NOMO-1 (cell line): Measurements from ENCODE around the gene RIPPLY3.
"Not testable (repeated sequence)": the region's sequence is repeated elsewhere in the genome, so short reads cannot be mapped to it uniquely, and the experiment has no call there.

ENCODE experiments used
- DNase-seq, 2 experiments: peaks; one replicate each; lab custom pipeline; 2025; ENCODE audit not compliant: unreplicated experiment in 2 of 2; lab: John Stamatoyannopoulos, UW

Gene RIPPLY3

DNA sequence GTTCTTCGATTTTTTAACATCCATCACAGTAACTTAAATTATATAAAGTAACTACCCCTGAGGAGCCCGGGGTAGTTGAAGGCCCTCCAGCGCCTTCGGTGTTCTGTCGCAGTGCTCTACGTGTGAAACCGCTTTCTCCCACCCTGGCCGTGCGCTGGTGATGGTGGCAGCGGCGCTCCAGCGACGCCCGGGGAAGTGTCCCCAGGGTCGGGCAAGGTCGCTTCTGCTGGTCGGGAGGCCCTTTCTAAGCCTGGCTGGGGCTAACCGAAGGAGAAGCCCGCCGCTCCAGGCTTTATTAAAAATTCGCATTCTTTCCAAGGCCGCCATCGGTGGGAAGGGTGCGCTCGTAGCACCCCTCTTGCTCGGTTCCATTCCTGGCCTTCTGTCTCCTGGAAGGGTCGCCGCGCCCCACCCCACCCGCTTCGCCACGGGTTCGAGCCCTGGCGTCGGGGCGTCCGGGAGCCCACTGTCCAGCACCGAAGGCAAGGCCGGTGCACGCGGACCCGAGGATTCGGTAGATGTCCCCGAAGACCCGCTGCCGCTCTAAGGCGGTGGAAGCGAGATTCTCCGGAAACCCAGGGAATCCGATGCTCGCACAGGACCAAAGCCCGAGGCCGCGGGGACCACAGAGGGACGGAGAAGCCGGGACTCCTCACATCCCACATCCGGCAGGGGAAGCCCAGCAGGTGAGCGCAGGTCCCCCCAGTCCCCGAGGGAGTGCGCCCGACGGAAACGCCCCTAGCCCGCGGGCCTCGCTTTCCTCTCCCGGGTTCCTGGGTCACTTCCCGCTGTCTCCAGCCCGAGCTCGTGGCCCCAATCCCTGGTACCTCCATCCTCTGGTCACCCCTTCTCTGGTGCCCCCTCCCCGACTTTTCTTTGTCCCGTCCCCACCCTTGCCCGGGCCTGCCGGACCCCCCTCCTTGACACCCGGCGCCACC lies 685 bp upstream of the RIPPLY3 start:
- no peak for DNase-seq

DNA sequence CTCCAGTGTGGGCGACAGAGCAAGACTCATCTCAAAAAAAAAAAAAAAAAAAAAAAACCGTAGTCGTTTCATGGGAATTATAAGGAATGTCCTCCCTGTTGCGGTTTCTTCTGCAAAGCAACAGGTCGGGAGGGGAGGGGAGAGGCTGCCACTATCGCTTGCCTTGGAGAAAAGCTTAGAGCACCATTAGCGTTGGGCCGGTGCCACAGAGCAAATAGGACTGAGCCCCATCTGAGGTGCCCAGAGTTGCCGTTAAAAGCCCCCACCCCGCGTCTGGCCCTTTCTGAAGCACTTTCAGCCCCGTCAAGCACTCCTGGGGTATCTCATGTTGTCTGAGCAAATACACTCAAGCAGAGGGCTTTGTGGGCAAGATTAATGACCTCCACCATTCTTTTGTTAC lies 2.2 kb downstream of the RIPPLY3 start:
- DNase-seq: no peak

DNA sequence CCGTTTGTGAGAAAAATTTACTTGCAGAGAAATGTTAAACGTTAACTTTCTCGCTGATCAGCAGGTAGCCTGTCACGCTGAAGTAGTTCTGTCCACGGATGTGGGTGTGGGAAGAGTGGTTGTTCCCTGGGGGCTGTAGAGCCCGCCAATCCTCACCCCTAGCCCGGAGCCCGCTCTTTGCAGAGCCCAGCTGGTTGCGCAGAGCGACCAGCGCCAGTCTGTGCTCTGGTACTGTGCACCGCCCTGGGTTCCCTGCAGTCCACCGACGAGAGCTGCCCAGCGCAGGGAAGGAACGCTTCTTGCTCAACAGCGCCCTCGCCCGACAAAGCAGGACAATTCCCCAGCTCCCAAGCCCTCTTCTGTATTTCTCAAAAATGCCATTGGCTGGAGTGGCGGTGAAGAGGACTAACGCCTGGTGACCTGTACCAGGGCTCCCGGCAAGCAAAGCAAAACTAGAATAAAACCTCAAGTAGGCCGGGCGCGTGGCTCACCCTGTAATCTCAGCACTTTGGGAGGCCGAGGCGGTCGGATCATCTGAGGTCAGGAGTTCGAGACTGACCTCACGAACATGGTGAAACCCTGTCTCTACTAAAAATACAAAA lies 3.3 kb downstream of the RIPPLY3 start:
- DNase-seq: peak; percentile 81 to 86

DNA sequence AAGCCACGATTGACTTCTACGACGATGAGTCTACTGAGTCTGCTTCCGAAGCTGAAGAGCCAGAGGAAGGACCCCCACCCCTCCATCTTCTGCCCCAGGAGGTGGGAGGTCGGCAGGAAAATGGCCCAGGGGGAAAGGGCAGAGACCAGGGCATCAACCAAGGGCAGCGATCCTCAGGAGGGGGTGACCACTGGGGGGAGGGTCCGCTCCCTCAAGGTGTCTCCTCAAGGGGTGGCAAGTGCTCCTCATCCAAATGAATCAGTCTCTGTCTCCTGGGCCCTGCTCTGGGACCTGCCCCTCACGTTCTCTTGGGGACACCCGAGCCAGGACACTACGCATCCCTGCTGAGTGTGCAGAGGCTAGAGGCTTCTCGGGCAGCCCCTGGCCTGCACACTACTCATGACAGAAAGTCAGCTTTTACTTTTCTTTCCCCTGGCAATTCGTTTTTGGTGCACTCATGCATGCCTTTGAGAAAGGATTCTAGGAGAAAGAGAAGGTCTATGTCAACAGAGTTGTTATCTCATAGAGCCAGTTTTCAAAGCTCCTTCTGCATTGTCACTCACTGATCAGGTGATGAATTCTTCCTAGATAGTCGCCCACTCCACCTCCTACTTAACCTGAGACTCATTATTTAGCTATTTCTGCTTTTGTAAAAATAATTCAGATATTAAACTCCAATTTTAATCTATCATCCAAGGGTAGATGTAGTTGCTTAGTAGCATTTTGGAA lies 11.6 kb downstream of the RIPPLY3 start:
- no peak for DNase-seq

DNA sequence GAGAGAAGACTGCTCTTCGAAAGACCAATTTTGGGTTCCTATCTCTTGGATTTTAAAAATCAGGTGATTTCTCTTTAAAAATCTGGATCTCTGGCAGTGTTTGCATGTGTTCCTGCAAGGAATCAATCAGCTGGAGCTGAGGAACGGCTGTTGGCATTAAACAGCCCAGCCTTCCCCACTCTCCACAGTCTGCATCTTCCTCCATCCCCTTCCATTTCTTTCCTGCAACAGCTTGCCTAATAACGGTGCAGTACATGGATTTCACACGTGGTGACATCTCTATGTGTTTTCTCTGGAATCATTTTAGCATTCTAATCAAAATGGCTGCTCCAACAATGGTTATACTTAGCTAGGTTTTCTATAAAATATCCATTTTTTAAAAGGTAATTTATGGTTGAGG lies 20.0 kb downstream of the RIPPLY3 start:
- DNase-seq: no peak

DNA sequence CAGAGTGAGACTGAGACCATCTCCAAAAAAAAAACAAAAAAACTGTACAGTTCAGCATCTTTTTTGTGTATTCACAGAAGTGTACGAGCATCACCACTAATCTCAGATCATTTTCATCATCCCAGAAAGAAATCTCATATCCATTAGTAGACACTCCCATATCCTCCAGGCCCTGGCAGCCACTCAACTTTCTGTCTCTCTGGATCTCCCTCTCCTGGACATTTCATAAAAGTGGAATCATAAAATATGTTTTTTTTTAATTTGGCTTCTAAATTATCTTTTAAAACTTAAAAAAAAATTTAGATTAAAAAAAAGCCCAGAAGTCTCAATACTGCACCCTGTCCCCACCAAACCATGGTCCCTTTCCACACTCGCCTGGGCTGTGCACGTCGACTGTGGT lies 22.1 kb downstream of the RIPPLY3 start:
- DNase-seq: no peak

DNA sequence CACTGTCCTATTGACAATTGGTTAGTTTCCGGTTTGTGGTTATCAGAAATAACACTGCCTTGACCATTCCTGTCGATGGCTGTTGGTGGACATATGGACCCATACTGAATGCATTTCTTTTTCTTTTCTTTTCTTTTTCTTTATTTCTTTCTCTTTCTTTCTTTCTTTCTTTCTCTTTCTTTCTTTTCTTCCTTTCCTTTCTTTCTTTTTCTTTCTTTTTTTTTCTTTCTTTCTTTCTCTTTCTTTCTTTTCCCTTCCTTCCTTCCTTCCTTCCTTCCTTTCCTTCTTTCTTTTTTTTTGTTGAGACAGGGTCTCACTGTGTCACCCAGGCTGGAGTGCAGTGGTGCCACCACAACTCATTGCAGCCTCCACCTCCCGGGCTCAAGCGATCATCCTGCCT lies 24.4 kb downstream of the RIPPLY3 start:
- DNase-seq: no peak

DNA sequence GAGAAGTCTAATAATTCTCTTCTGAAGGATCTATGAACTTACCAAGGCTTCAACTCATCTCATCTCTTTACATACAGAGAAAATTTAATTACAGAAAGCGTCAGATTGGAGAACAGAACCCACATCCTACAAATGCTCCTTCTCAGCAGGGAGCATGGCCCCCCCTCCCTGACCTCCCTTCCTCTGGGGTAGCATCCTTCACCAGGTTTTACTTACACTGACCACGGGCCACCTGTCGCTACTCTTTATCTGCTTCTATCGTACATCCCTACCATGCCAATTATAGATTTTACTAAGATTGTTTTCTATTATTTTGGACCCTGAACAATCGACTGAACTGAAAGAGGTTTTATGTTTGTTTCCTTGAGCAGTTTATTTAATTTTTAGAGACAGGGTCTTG lies 25.8 kb downstream of the RIPPLY3 start:
- DNase-seq: no peak

DNA sequence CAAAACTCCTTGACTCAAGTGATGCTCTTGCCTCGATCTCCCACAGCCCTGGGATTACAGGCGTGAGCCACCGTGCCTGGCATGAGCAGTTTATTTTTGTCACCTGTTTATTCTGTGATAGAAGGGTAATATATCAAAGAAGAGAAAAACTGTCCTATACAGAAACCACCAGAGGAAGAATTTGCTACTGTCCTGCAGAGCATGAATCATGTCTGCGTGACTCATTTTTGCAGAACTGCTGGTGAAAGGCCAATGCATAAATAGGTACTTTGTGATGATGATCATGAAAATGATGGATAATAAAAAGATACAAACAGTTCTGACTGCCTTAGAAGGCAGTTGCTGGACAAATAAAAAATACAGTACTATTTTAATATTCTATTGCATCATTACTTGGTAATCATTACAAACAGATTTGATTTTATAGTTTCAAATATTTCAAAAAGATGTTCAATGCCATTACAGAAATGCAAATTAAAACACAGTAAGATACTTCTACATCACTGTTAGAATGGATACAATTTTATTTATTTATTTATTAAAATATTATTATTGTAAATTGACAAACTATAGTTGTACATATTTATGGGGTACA lies 26.5 kb downstream of the RIPPLY3 start:
- peak in 1 of 2 experiments; percentile 35 for DNase-seq

DNA sequence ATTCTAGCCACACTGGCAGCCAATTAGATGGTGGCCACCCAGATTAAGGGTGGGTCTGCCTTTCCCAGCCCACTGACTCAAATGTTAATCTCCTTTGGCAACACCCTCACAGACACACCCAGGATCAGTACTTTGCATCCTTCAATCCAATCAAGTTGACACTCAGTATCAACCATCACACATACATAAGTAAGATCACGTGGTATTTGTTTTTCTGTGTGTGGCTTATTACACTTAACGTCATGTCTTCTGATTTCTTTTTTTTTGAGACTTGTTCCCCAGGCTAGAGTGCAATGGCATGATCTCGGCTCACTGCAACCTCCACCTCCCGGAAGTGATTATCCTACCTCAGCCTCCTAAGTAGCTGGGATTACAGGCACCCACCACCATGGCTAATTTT lies 27.9 kb downstream of the RIPPLY3 start:
- DNase-seq: not testable (repeated sequence)

DNA sequence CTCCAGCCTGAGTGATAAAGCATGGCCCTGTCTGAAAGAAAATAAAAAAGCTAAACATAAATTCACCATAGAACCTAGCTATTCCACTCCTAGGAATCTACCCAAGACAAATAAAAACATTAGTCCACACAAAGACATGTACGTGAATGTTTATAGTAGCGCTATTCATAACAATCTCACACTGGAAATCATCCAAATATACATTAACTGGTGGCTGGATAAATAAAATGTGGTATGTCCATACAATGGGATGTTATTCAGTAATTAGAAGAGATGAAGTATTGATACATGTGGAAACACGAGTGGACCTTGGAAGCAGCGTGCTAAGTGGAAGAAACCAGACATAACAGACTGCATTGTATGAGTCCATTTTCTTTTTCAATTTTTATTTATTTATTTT lies 29.7 kb downstream of the RIPPLY3 start:
- DNase-seq: no peak

DNA sequence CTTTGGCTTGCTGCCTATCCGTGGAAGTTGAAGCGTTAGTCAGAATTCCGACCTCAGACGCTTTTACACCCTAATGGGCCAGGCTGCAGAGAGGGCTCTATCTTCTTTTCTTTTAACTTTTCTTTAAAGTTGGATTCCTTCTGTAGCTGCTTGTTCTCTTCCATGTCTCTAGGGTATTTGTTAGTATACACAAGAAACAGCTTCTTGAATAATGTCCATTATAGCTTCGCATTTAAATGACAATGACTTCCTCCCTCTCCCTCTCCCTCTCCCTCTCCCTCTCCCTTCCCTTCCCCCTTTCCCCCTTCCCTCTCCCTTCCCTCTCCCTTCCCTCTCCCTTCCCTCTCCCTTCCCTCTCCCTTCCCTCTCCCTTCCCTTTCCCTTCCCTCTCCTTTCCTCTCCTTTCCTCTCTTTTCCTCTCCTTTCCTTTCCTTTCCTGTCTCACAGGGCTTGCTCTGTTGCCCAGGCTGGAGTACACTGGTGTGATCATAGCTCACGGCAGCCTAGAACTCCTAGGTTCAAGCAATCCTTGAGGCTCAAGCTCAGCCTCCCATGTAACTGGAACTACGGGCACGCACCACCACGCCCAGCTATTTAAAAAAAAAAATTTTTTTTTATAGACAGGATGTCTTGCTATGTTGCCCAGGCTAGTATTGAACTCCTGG lies 33.0 kb downstream of the RIPPLY3 start:
- no peak for DNase-seq

DNA sequence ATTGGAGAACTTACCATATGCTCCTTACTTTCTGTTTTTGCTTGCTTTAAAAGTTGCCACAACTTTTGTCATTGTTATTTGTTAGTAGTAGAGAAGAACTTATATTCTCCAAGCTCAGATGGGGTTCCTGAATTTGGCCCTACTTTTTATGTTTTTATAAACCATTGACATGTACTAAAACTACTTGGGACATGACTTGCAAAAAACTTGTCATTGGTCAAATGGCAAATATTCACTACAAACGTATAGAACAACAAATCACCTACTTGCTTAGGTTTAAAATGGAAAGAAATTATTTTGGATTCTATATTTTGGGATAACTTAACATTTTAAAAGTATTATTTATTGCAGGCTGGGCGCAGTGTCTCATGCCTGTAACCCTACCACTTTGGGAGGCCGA lies 33.7 kb downstream of the RIPPLY3 start:
- DNase-seq: no peak

DNA sequence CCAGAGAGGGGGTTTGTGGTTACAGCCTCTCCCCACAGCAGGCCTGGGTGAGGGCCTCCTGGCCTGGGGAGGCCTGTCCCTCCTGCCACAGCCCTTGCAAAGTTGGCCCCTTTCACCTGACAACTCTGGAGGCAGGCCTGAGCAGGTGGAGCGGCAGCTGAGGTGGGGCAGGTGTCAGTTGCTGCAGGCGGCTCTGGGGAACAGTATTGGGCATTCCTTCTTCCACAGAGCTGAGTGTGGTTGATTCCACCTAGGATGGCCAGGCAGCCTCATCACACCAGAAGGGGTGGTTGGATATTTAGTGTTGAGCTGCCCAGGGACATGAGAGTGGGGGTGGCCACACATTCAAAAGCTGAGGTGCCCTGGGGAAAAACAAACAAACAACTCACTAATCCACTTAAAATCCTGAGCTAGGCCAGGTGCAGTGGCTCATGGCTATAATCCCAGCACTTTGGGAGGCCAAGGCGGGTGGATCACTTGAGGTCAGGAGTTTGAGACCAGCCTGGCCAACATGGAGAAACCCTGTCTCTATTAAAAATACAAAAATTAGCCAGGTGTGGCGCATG lies 35.3 kb downstream of the RIPPLY3 start:
- no peak for DNase-seq

DNA sequence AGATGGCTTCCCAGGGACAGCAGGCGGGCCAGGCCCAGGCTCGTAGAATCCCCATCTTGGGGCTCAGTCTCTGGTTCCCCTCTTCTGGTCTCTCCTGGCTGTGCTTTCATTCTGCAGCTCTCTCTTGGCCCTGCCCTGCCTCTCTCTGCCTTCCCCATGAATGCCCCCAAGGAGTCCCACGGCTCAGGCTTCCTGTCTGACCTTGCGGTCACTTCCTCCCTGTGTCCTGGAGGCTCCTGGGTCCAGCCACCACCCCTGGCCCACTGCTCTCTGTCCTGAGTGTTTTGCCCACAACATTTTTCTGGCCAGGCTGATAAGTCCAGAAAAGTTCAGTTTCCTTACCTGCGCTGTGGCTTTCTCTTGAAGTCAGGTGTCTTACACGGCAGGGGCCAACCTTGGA lies 37.3 kb downstream of the RIPPLY3 start:
- DNase-seq: no peak

DNA sequence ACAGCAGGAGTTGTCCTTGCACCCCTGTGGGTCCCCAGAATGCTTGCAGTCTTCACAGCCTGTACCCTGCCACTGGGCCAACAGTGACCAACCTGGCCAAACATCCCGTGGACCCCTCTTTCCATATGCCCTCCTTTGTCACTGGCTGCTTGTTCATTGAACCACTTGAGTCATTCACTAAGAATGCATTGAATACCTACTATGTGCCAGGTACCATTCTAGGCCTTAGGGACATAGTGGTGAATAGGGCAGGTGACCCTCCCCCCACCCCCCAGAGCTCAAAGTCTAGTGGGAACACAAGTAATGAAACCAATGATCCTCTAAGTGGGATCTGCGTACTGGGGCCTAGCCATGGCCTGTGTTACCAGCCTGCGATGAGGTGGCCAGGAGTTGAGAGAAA lies 38.1 kb downstream of the RIPPLY3 start:
- no peak for DNase-seq

DNA sequence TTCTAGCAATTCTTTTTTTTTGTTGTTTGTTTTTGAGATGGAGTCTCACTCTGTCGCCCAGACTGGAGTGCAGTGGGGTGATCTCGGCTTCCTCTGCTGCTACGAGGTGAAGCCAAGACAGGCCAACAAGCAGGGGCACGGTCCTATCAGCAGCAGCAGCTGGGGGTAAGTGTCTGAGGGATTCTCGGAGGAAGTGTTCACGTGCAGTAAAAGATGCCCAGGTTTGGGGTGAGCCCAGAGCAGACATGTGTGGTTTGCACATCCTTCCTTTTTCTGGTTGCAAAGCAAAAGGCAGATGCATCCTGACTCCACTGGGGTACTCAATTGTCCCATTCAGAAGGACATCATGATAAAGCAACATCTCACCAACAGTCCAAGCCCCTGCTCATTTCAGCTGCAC lies 38.6 kb downstream of the RIPPLY3 start:
- peak; percentile 49 to 67 for DNase-seq

DNA sequence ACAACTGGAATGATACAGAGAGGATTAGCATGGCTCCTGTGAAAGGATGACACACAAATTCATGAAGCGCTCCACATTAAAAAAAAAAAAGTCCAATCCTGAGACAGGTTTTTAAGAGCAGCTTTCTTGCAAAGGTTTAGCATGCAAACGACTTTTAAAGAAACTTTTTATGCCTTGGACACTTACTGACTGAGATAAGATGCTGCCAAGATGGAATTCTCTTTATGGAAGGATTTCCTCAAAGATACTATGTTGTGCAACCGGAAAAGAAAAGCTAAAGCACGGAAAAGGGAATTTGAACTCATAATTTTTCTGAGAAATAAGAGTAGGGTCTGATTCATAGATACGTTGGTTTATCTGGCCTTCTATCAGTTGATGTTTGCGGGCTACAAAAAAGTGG lies 39.1 kb downstream of the RIPPLY3 start:
- no peak for DNase-seq

DNA sequence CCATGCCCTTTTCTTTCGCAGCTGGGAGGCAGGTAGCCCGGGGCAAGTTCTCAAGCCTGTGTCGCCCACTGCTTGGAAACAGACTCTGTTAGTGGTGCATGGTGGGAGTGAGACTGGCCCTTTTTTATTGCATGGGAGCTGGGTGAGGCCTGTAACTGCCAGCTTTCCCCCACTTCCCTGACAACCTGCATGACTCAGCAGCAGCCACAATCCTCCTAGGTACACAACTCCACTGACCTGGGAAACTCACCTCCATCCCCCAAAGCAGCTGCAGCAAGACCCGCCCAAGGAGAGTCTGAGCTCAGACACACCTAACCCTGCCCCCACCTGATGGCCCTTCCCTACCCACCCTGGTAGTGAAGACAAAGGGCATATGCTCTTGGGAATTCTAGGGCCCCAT lies 40.6 kb downstream of the RIPPLY3 start:
- no peak for DNase-seq

DNA sequence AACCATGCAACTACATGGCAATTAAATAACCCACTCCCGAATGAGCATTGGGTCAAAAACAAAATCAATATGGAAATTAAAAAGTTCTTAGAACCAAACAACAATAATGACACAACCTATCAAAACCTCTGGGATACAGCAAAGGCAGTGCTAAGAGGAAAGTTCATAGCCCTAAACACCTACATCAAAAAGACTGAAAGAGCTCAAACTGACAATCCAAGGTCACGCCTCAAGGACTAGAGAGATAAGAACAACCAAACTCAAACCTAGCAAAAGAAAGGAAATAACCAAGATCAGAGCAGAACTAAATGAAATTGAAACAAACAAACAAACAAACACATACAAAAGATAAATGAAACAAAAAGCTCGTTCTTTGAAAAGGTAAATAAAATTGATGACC lies 43.2 kb downstream of the RIPPLY3 start:
- not testable (repeated sequence) for DNase-seq
